ENCODE results near the gene CDKN1C. TPM values are rescaled to one million over a fixed set of nuclear protein-coding genes. Genes with fewer than 3 reads are reported as not detected.
A peak's percentile ranks its signal among the peaks of the same experiment; 100 is the strongest.

CDKN1C gene
- total RNA-seq, 4 donors from 2014 or later, result 14.3 to 50.9 (median 37.3) TPM

DNA sequence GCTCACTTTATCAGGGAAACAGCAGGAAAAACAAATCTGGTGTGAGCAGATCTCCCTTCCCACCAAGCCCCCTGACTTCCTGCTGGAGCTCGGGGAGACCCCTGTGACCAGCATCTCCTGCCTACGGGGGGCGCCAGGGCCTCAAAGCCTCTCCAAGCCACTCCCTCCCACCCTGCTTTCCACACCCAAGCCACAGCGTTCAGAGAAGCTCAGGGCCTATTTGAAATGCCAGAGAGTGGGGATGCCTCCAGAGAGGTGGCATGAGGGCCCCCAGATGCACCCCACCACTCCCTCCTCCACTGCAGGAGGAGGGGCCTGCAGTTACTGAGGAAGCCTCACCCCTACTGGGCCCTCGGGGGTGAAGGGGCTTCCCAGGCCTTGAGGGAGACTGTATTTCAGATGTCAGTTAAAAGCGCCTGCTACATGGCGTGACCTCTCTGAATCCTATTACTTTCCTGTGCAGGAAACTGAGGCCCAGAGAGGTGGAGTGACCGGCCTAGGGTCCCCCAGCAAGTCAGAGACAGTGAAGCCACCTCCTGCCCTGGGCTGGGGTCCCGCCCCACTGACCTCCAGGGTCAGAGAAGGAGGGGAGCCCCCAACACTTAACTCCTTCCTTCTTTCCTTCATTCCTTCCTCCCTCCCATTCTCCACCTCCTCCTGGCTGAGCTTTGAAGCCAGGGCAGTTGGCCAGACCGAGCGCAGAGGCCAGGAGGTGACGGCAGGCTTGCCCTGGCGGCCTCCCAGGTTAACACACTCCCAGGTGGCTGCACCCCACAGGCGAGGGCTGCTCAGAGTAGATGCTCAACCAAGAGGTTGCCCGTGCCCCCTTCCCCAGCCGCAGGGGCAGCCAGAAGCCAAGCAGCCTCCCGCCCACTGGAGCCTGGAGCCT is 6.0 kb upstream of the CDKN1C start:
- Histone ChIP-seq H3K4me3 (peak overlapping the region; percentile 49), H3K9me3 (no peaks in the 10 kb centered on the region), H3K27me3 (no peaks in the 10 kb centered on the region), H3K4me1 (peaks cover 36% of the 10 kb centered on the region), H3K36me3 (no peaks in the 10 kb centered on the region), H3K27ac (peak overlapping the region; percentile 3)
- DNase-seq (ENCODE audit: low spot score in 2 of 2), result no peak
- no peak for TF ChIP-seq POLR2AphosphoS5 (IDR thresholded peaks at IDR 0.05)
- no peak for TF ChIP-seq POLR2A (IDR thresholded peaks at IDR 0.05)
- TF ChIP-seq, protein P1, sequence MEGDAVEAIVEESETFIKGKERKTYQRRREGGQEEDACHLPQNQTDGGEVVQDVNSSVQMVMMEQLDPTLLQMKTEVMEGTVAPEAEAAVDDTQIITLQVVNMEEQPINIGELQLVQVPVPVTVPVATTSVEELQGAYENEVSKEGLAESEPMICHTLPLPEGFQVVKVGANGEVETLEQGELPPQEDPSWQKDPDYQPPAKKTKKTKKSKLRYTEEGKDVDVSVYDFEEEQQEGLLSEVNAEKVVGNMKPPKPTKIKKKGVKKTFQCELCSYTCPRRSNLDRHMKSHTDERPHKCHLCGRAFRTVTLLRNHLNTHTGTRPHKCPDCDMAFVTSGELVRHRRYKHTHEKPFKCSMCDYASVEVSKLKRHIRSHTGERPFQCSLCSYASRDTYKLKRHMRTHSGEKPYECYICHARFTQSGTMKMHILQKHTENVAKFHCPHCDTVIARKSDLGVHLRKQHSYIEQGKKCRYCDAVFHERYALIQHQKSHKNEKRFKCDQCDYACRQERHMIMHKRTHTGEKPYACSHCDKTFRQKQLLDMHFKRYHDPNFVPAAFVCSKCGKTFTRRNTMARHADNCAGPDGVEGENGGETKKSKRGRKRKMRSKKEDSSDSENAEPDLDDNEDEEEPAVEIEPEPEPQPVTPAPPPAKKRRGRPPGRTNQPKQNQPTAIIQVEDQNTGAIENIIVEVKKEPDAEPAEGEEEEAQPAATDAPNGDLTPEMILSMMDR (IDR thresholded peaks at IDR 0.05), result no peak
- no peak for TF ChIP-seq EP300 (IDR thresholded peaks at IDR 0.05)
- 49% methylated on average over 14 of the region's 17 CpGs for WGBS

GRCh38 chr11:2890466-2891294 is 5.1 kb upstream of the CDKN1C start:
- no CpG with 5 or more reads among the region's 28 CpGs for WGBS
- H3K27ac ChIP-seq, result no peak overlapping the region
- H3K9me3 ChIP-seq, result no peaks in the 10 kb centered on the region
- no peaks in the 10 kb centered on the region for H3K36me3 ChIP-seq
- no peak for DNase-seq (ENCODE audit: low spot score in 2 of 2)
- TF ChIP-seq, protein P1 (IDR thresholded peaks at IDR 0.05), result no peak
- TF ChIP-seq EP300 (IDR thresholded peaks at IDR 0.05), result peak; percentile 91
- no peaks in the 10 kb centered on the region for H3K27me3 ChIP-seq
- H3K4me3 ChIP-seq, result no peak overlapping the region
- H3K4me1 ChIP-seq, result peaks cover 43% of the 10 kb centered on the region

DNA sequence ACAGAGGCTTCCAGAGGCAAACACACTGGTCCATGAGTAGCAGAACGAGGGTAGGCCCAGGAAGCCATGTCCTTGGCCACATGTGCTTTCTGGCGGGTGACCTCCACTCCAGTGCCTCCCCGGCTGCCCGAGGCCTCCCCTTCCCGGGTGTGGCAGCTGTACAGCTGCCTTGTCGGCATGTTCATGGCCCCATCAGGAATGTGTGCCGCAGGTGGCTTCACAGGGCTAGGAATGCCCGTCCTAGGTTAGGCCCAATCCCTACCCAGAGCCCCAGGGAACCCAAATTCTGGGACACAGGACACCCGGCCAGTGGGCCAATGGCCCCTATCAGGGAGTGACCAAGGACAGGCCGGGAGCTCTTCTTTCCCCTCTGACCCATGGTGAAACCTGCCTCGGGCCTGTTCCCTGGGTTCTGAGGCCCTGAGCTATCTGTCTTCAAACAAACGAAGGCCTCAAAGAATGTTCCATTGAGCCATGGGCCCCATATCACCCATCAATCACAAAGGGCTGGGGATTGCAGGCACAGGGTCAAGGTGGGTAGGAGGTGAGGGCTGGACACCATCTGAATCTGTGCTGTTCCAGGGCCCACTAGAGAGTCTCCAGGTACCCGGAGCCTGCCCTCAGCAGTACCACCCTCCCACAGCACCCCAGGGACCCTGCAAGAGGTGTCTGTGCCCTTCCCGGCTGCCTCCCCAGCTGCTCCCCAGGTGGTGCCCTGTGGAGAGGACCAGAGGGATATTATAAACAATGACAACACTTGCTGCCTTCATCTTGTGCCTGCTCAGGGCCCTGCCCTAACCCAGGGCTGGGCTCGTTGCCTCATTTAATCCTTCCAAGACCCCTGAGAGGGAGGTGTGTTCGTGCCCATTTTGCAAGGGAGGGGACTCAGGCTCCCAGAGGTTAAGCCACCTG is 4.0 kb upstream of the CDKN1C start:
- no peak for DNase-seq (ENCODE audit: low spot score in 2 of 2)
- Histone ChIP-seq H3K36me3 (no peaks in the 10 kb centered on the region), H3K9me3 (no peaks in the 10 kb centered on the region), H3K4me1 (peaks cover 51% of the 10 kb centered on the region), H3K4me3 (no peak overlapping the region), H3K27me3 (no peaks in the 10 kb centered on the region), H3K27ac (no peak overlapping the region)
- TF ChIP-seq, protein P1 (IDR thresholded peaks at IDR 0.05), result no peak
- TF ChIP-seq POLR2AphosphoS5 (IDR thresholded peaks at IDR 0.05), result no peak
- TF ChIP-seq POLR2A (IDR thresholded peaks at IDR 0.05), result no peak
- TF ChIP-seq EP300 (IDR thresholded peaks at IDR 0.05), result no peak
- WGBS, result no CpG with 5 or more reads among the region's 16 CpGs

DNA sequence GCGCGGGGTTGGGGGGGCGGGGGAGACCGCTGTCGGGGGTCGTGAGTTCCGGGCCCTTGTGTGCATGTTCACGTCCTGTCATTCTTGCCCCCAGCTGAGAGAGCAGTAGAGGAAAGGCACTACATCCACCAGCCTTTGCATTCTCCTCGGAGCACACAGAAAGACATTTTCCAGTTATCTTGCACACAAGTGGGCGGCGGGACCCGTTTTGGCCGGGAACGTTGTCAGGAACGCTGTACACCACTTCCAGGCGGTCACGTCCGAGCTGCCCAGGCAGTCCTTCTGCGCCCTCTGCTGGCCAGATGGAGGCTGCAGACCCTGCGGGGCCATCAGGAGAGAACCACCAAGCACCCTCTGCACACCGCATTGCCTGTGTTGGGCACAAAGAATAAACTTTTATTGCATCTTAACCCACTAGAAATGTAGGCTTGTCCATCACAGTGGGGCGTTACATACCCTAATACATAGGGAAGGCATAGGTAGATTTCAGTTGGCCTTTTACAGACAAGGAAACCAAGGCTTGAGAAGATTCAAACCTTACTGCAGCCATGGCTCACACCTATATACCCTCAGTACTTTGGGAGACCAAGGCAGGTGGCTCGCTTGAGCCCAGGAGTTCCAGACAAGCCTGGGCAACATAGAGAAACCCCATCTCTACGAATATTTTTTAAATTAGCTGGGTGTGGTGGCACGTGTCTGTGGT is 2.8 kb upstream of the CDKN1C start:
- H3K9me3 ChIP-seq, result no peaks in the 10 kb centered on the region
- H3K4me3 ChIP-seq, result no peak overlapping the region
- DNase-seq (ENCODE audit: low spot score in 2 of 2), result peak; percentile 95
- TF ChIP-seq, protein P1 (IDR thresholded peaks at IDR 0.05), result peak; percentile 96 to 98
- TF ChIP-seq EP300 (IDR thresholded peaks at IDR 0.05) (no peak), POLR2AphosphoS5 (IDR thresholded peaks at IDR 0.05) (no peak)
- H3K36me3 ChIP-seq, result no peaks in the 10 kb centered on the region
- no peaks in the 10 kb centered on the region for H3K27me3 ChIP-seq
- no peak overlapping the region for H3K27ac ChIP-seq
- 32% methylated on average over 21 of the region's 25 CpGs for whole genome bisulfite sequencing
- peaks cover 51% of the 10 kb centered on the region for H3K4me1 ChIP-seq
